ENCODE results near the gene SIRPA. TPM values are rescaled to one million over a fixed set of nuclear protein-coding genes. Genes with fewer than 3 reads are reported as not detected.

SIRPA gene
- total and polyA plus RNA-seq, 11 donors, result 8.6 to 73.5 (median 28.5) TPM

DNA sequence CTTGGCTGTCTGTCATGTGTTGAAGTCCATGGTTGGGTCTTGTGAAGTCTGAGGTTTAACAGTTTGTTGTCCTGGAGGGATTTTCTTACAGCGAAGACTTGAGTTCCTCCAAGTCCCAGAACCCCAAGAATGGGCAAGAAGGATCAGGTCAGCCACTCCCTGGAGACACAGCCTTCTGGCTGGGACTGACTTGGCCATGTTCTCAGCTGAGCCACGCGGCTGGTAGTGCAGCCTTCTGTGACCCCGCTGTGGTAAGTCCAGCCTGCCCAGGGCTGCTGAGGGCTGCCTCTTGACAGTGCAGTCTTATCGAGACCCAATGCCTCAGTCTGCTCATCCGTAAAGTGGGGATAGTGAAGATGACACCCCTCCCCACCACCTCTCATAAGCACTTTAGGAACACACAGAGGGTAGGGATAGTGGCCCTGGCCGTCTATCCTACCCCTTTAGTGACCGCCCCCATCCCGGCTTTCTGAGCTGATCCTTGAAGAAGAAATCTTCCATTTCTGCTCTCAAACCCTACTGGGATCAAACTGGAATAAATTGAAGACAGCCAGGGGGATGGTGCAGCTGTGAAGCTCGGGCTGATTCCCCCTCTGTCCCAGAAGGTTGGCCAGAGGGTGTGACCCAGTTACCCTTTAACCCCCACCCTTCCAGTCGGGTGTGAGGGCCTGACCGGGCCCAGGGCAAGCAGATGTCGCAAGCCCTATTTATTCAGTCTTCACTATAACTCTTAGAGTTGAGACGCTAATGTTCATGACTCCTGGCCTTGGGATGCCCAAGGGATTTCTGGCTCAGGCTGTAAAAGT, 43.5 kb downstream of the SIRPA start:
- no peak for DNase-seq
- no peak overlapping the region for H3K27ac ChIP-seq
- peaks cover 0 to 49% (median 21%) of the 10 kb centered on the region in 12 donors for H3K4me1 ChIP-seq
- no peaks in the 10 kb centered on the region for H3K27me3 ChIP-seq
- TF ChIP-seq POLR2A (IDR thresholded peaks at IDR 0.05), result no peak
- TF ChIP-seq, protein P1, sequence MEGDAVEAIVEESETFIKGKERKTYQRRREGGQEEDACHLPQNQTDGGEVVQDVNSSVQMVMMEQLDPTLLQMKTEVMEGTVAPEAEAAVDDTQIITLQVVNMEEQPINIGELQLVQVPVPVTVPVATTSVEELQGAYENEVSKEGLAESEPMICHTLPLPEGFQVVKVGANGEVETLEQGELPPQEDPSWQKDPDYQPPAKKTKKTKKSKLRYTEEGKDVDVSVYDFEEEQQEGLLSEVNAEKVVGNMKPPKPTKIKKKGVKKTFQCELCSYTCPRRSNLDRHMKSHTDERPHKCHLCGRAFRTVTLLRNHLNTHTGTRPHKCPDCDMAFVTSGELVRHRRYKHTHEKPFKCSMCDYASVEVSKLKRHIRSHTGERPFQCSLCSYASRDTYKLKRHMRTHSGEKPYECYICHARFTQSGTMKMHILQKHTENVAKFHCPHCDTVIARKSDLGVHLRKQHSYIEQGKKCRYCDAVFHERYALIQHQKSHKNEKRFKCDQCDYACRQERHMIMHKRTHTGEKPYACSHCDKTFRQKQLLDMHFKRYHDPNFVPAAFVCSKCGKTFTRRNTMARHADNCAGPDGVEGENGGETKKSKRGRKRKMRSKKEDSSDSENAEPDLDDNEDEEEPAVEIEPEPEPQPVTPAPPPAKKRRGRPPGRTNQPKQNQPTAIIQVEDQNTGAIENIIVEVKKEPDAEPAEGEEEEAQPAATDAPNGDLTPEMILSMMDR (IDR thresholded peaks at IDR 0.05), result no peak
- no peak overlapping the region for H3K4me3 ChIP-seq
- H3K9me3 ChIP-seq, result no peaks in the 10 kb centered on the region
- H3K36me3 ChIP-seq, result peaks cover 0 to 46% (median 5%) of the 10 kb centered on the region in 9 donors
- intact Hi-C loops (cut with DNase I), result no loop called here
- 88 to 93% (median 91%) methylated on average over 14 of the region's 14 CpGs for WGBS, 4 donors
- ATAC-seq, result no peak

GRCh38 chr20:1939270-1939595, 44.0 kb downstream of the SIRPA start:
- no peaks in the 10 kb centered on the region for H3K9me3 ChIP-seq
- H3K4me3 ChIP-seq, result no peak overlapping the region
- H3K27ac ChIP-seq, result no peak overlapping the region
- 72 to 89% (median 77%) methylated on average over 4 of the region's 4 CpGs for WGBS, 4 donors
- H3K36me3 ChIP-seq, result peaks cover 0 to 46% (median 5%) of the 10 kb centered on the region in 9 donors
- intact Hi-C loops (cut with DNase I), result no loop called here
- TF ChIP-seq, protein P1 (IDR thresholded peaks at IDR 0.05), result no peak
- no peak for TF ChIP-seq POLR2A (IDR thresholded peaks at IDR 0.05)
- H3K27me3 ChIP-seq, result no peaks in the 10 kb centered on the region
- ATAC-seq (no peak), DNase-seq (no peak)
- H3K4me1 ChIP-seq, result peaks cover 0 to 55% (median 15%) of the 10 kb centered on the region in 12 donors

- DNase-seq, result no peak
- TF ChIP-seq, protein P1 (IDR thresholded peaks at IDR 0.05), result no peak
- Histone ChIP-seq H3K4me3 (no peak overlapping the region), H3K27ac (no peak overlapping the region), H3K4me1 (peaks cover 0 to 54% (median 6%) of the 10 kb centered on the region in 12 donors), H3K27me3 (peaks cover 0 to 10% (median 0%) of the 10 kb centered on the region in 9 donors), H3K36me3 (peaks cover 0 to 34% (median 5%) of the 10 kb centered on the region in 9 donors), H3K9me3 (no peaks in the 10 kb centered on the region)
- no peak for ATAC-seq
- intact Hi-C loops (cut with DNase I), result no loop called here
- 65 to 71% (median 69%) methylated on average over 4 to 5 of the region's 5 CpGs for WGBS, 4 donors
Observed at GRCh38 chr20:1940581-1940980, 45.4 kb downstream of the SIRPA start.

GRCh38 chr20:1941226-1941625, 46.0 kb downstream of the SIRPA start:
- WGBS, 4 donors, result 57 to 74% (median 65%) methylated on average over 7 to 8 of the region's 8 CpGs
- no peak overlapping the region for H3K27ac ChIP-seq
- no peaks in the 10 kb centered on the region for H3K9me3 ChIP-seq
- peaks cover 0 to 11% (median 0%) of the 10 kb centered on the region in 9 donors for H3K27me3 ChIP-seq
- H3K36me3 ChIP-seq, result peaks cover 0 to 27% (median 5%) of the 10 kb centered on the region in 9 donors
- ATAC-seq (peak in 2 of 4 donors; percentile 3 to 4), DNase-seq (no peak)
- intact Hi-C loops (cut with DNase I), result no loop called here
- TF ChIP-seq POLR2A (IDR thresholded peaks at IDR 0.05), result no peak
- TF ChIP-seq, protein P1 (IDR thresholded peaks at IDR 0.05), result no peak
- peaks cover 0 to 54% (median 4%) of the 10 kb centered on the region in 12 donors for H3K4me1 ChIP-seq
- H3K4me3 ChIP-seq, result no peak overlapping the region
